Neural cell (in vitro differentiated cells): ENCODE measurements around the gene TMEM131L. TPM values are rescaled to one million over a fixed set of nuclear protein-coding genes. Genes with fewer than 3 reads are reported as not detected.

ENCODE experiments used
- H2AFZ ChIP-seq: fragments of 200-600, 300-800 bp; sonication (generic), shearing (Covaris generic); 2 replicates; pipeline ENCODE4 v1.6.0; 2014; ENCODE audit warnings: low read depth, mild to moderate bottlenecking, antibody characterized with exemption, low read length, moderate library complexity
- H3F3A ChIP-seq: fragments of 200-600 bp; shearing (Covaris generic); 2 replicates; pipeline ENCODE4 v1.6.1; 2016; ENCODE audit warnings: mild to moderate bottlenecking, moderate library complexity, mixed read lengths, antibody characterized with exemption, low read length; ENCODE audit not compliant: insufficient read depth, poor library complexity, severe bottlenecking
- H3K27ac ChIP-seq: fragments of 200-600, 300-800 bp; sonication (generic), shearing (Covaris generic); 2 replicates; pipeline ENCODE4 v1.5.1; 2014; ENCODE audit warnings: mild to moderate bottlenecking, low read length, moderate library complexity
- H3K27me3 ChIP-seq: fragments of 300-800, 200-600 bp; sonication (generic), shearing (Covaris generic); 2 replicates; pipeline ENCODE4 v1.6.0; 2014; ENCODE audit warnings: mild to moderate bottlenecking, low read depth, low read length, moderate library complexity; ENCODE audit not compliant: insufficient read depth
- H3K36me3 ChIP-seq: fragments of 300-800, 200-600 bp; sonication (generic), shearing (Covaris generic); 2 replicates; pipeline ENCODE4 v1.5.1; 2014; ENCODE audit warnings: mild to moderate bottlenecking, antibody characterized with exemption, low read length, moderate library complexity; ENCODE audit not compliant: insufficient read depth
- H3K4me2 ChIP-seq: fragments of 300-800, 200-600 bp; sonication (generic), shearing (Covaris generic); 2 replicates; pipeline ENCODE4 v1.6.0; 2014; ENCODE audit warnings: mild to moderate bottlenecking, low read length
- H3K4me3 ChIP-seq: fragments of 300-800, 200-600 bp; sonication (generic), shearing (Covaris generic); 2 replicates; pipeline ENCODE4 v1.5.1; 2014; ENCODE audit warnings: mild to moderate bottlenecking, low read length, moderate library complexity
- H3K79me2 ChIP-seq: fragments of 200-600 bp; shearing (Covaris generic); replicated peaks from 2 replicates; pipeline ENCODE4 v1.6.0; 2014; ENCODE audit warnings: mild to moderate bottlenecking, low read length, moderate library complexity; ENCODE audit not compliant: insufficient read depth
- H3K9ac ChIP-seq: fragments of 300-800, 200-600 bp; sonication (generic), shearing (Covaris generic); 2 replicates; pipeline ENCODE4 v1.6.1; 2016; ENCODE audit warnings: mild to moderate bottlenecking, low read length, mixed read lengths
- H3K9me2 ChIP-seq: fragments of 200-600 bp; shearing (Covaris generic); 2 replicates; pipeline ENCODE4 v1.6.1; 2016; ENCODE audit warnings: mild to moderate bottlenecking, low read length, mixed read lengths; ENCODE audit not compliant: insufficient read depth
- H3K9me3 ChIP-seq: fragments of 200-600, 300-800 bp; sonication (generic), shearing (Covaris generic); 2 replicates; pipeline ENCODE4 v1.6.1; 2016; ENCODE audit warnings: mild to moderate bottlenecking, mixed run types, low read length, moderate library complexity, mixed read lengths
- H4K20me1 ChIP-seq: fragments of 200-600 bp; shearing (Covaris generic); 2 replicates; pipeline ENCODE4 v1.6.1; 2016; ENCODE audit warnings: mild to moderate bottlenecking, mixed run types; ENCODE audit not compliant: insufficient read depth
- CTCF ChIP-seq: fragments of 450-650 bp; IDR thresholded peaks from 2 replicates; pipeline ENCODE4 v1.5.1; 2014; ENCODE audit warnings: antibody characterized with exemption, mild to moderate bottlenecking, moderate library complexity; ENCODE audit not compliant: poor library complexity, severe bottlenecking
- EP300 ChIP-seq: fragments of 450-650 bp; conservative IDR thresholded peaks from 2 replicates; pipeline ENCODE4 v1.6.1; 2014; ENCODE audit warnings: antibody characterized with exemption, mild to moderate bottlenecking, moderate library complexity; ENCODE audit not compliant: poor library complexity, severe bottlenecking
- EZH2 ChIP-seq: fragments of 200-600, 300-800 bp; shearing (Covaris generic), sonication (generic); IDR thresholded peaks from 2 replicates; pipeline ENCODE4 v1.6.1; 2014; ENCODE audit warnings: antibody characterized with exemption, low read length, borderline replicate concordance, mild to moderate bottlenecking; ENCODE audit not compliant: insufficient read depth, poor library complexity, severe bottlenecking
- MXI1 ChIP-seq: fragments of 450-650 bp; conservative IDR thresholded peaks from 2 replicates; pipeline ENCODE4 v1.6.1; 2014; ENCODE audit warnings: antibody characterized with exemption, mild to moderate bottlenecking; ENCODE audit not compliant: poor library complexity, severe bottlenecking
- POLR2AphosphoS5 ChIP-seq: IDR thresholded peaks from 2 replicates; pipeline ENCODE4 v1.6.1; 2012
- RAD21 ChIP-seq: fragments of 450-650 bp; conservative IDR thresholded peaks from 2 replicates; pipeline ENCODE4 v1.6.1; 2014; ENCODE audit warnings: antibody characterized with exemption, mild to moderate bottlenecking, moderate library complexity
- REST ChIP-seq: IDR thresholded peaks from 2 replicates; pipeline ENCODE4 v1.6.1; 2012; ENCODE audit warnings: borderline replicate concordance
- SMC3 ChIP-seq: fragments of 450-650 bp; conservative IDR thresholded peaks from 2 replicates; pipeline ENCODE4 v1.6.1; 2014; ENCODE audit warnings: antibody characterized with exemption, mild to moderate bottlenecking, moderate library complexity; ENCODE audit not compliant: poor library complexity
- TAF1 ChIP-seq: IDR thresholded peaks from 2 replicates; pipeline ENCODE4 v1.6.1; 2012; ENCODE audit warnings: low read depth
- polyA plus RNA-seq: library from polyadenylated mRNA; depleted of rRNA; stranded (reverse); fragments of >200 nt; gene quantifications from 2 replicates; pipeline ENCODE4 v1.2.3, GENCODE V29; 2014

TMEM131L gene
- polyA plus RNA-seq, 1 donor from 2014 or later: 11.1 TPM

- peaks cover 8% of the 10 kb centered on the region for H3K79me2 ChIP-seq
- no peak overlapping the region for H3K4me3 ChIP-seq
- no peak overlapping the region for H3K9ac ChIP-seq
- no peaks in the 10 kb centered on the region for H3F3A ChIP-seq
- no peak overlapping the region for H3K4me2 ChIP-seq
- H3K9me2 ChIP-seq: no peaks in the 10 kb centered on the region
- no peaks in the 10 kb centered on the region for H3K9me3 ChIP-seq
- no peak overlapping the region for H3K27ac ChIP-seq
- no peak for TF ChIP-seq CTCF
- TF ChIP-seq SMC3: no peak
- TF ChIP-seq REST: no peak
- no peak for TF ChIP-seq RAD21
- no peak for TF ChIP-seq MXI1
- no peak for TF ChIP-seq POLR2AphosphoS5
- no peak for TF ChIP-seq EZH2
- no peak for TF ChIP-seq EP300
- TF ChIP-seq TAF1: no peak
- peaks cover 6% of the 10 kb centered on the region for H3K36me3 ChIP-seq
- H4K20me1 ChIP-seq: no peaks in the 10 kb centered on the region
- H3K27me3 ChIP-seq: no peaks in the 10 kb centered on the region
- H2AFZ ChIP-seq: no peak overlapping the region
Observed at GRCh38 chr4:153553155-153553818, 87.1 kb downstream of the TMEM131L start.

GRCh38 chr4:153553819-153554170 lies 87.6 kb downstream of the TMEM131L start:
- no peaks in the 10 kb centered on the region for H4K20me1 ChIP-seq
- H3K79me2 ChIP-seq: peaks cover 8% of the 10 kb centered on the region
- H3K27ac ChIP-seq: no peak overlapping the region
- no peaks in the 10 kb centered on the region for H3K27me3 ChIP-seq
- H3K36me3 ChIP-seq: peaks cover 6% of the 10 kb centered on the region
- H3K9me2 ChIP-seq: no peaks in the 10 kb centered on the region
- no peak overlapping the region for H2AFZ ChIP-seq
- no peaks in the 10 kb centered on the region for H3F3A ChIP-seq
- H3K9me3 ChIP-seq: no peaks in the 10 kb centered on the region
- H3K4me3 ChIP-seq: no peak overlapping the region
- H3K4me2 ChIP-seq: no peak overlapping the region
- H3K9ac ChIP-seq: no peak overlapping the region
- TF ChIP-seq REST (no peak), MXI1 (no peak), SMC3 (no peak), RAD21 (no peak), EP300 (no peak)
